HCEC 1CT (cell line): ENCODE results near the gene EMILIN1.

ENCODE experiments used
- DNase-seq: peaks from one replicate; pipeline ENCODE4 v3.0.0-alpha.2; 2017

EMILIN1 gene

GRCh38 chr2:27081984-27082772 lies 3.8 kb downstream of the EMILIN1 start:
- DNase-seq: no peak

DNA sequence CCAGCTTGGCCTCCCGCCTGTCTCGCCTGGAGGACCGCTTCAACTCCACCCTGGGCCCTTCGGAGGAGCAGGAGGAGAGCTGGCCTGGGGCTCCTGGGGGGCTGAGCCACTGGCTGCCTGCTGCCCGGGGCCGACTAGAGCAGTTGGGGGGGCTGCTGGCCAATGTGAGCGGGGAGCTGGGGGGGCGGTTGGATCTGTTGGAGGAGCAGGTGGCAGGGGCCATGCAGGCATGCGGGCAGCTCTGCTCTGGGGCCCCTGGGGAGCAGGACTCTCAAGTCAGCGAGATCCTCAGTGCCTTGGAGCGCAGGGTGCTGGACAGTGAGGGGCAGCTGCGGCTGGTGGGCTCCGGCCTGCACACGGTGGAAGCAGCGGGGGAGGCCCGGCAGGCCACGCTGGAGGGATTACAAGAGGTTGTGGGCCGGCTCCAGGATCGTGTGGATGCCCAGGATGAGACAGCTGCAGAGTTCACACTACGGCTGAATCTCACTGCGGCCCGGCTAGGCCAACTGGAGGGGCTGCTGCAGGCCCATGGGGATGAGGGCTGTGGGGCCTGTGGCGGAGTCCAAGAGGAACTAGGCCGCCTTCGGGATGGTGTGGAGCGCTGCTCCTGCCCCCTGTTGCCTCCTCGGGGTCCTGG lies 4.5 kb downstream of the EMILIN1 start:
- DNase-seq: no peak

DNA sequence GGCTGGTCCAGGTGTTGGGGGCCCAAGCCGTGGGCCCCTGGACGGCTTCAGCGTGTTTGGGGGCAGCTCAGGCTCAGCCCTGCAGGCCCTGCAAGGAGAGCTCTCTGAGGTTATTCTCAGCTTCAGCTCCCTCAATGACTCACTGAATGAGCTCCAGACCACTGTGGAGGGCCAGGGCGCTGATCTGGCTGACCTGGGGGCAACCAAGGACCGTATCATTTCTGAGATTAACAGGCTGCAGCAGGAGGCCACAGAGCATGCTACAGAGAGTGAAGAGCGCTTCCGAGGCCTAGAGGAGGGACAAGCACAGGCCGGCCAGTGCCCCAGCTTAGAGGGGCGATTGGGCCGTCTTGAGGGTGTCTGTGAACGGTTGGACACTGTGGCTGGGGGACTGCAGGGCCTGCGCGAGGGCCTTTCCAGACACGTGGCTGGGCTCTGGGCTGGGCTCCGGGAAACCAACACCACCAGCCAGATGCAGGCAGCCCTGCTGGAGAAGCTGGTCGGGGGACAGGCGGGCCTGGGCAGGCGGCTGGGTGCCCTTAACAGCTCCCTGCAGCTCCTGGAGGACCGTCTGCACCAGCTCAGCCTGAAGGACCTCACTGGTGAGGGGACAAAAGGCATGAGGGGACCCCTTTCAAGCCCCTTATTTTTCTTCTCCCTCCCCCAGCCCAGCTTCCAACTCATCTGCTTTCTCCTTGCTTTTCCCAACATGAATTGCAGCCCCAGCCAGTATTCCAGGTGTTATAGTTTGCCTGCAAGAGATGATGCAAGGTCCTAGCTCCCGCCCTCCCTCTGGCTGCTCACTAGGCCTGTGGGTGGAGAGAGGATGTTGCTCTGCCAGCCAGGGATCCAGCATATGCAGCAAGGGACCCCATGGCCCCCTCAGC lies 5.2 kb downstream of the EMILIN1 start:
- no peak for DNase-seq

- no peak for DNase-seq
Measured at GRCh38 chr2:27084297-27085061, 6.1 kb downstream of the EMILIN1 start.

DNA sequence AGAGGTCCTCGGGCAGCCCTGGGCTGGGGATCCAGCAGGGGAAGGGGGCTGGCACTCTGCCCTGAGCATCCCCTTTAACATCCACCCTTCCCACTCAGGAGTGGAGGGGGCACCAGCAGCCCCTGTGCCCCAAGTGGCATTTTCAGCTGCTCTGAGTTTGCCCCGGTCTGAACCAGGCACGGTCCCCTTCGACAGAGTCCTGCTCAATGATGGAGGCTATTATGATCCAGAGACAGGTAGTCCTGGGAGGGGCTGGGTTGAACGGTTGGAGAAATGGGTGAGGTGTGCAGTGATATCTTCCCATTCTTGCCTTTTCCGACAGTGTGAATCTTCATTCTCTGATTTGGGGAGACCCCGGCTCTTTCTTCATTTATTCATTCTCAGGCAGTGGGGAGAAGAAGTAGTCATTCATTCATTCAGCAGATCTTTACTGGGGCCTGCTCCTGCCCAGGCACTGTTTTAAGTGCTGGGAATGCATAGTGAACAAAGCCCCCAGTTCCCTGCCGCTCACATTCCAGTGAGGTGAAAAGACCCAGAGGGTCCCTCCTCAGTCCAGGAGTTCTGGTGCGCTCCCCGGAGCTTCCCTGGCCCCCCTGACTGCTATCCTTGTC lies 6.8 kb downstream of the EMILIN1 start:
- no peak for DNase-seq

DNA sequence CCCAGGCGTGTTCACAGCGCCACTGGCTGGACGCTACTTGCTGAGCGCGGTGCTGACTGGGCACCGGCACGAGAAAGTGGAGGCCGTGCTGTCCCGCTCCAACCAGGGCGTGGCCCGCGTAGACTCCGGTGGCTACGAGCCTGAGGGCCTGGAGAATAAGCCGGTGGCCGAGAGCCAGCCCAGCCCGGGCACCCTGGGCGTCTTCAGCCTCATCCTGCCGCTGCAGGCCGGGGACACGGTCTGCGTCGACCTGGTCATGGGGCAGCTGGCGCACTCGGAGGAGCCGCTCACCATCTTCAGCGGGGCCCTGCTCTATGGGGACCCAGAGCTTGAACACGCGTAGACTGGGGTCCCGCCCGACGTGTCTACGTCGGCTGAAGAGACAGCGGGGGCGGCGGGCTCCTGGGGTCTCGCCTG lies 7.3 kb downstream of the EMILIN1 start:
- DNase-seq: peak; percentile 64

DNA sequence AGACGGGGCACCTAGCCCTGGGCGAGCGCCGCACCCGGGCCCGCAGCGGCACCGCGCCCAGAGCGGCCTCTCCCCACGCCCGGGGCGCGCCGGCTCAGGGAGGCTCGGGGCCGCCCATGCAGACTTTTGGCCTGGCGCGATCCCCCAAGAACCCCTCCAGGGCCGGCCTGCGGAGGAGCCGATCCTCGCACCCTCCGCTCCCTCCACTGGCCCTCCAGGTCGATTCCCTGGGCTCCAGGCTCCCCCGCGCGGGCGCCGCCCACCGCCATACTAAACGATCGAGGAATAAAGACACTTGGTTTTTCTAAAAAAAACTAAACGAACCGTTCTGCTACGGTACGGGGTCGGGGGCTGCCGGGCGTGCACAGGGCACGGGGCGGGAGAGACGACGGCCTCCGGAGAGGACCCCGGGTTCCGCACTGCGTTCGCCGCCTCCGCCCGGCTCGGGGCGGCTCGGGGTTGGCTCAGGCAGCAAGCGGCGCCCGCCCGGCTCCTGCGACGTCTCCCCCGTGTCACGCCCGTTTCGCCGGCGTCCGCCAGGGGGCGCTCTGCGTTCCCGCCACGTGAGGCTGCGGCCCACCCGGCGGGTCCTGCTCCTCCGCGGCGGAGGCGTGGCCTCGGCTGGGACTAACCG lies 7.8 kb downstream of the EMILIN1 start:
- peak; percentile 87 for DNase-seq

DNA sequence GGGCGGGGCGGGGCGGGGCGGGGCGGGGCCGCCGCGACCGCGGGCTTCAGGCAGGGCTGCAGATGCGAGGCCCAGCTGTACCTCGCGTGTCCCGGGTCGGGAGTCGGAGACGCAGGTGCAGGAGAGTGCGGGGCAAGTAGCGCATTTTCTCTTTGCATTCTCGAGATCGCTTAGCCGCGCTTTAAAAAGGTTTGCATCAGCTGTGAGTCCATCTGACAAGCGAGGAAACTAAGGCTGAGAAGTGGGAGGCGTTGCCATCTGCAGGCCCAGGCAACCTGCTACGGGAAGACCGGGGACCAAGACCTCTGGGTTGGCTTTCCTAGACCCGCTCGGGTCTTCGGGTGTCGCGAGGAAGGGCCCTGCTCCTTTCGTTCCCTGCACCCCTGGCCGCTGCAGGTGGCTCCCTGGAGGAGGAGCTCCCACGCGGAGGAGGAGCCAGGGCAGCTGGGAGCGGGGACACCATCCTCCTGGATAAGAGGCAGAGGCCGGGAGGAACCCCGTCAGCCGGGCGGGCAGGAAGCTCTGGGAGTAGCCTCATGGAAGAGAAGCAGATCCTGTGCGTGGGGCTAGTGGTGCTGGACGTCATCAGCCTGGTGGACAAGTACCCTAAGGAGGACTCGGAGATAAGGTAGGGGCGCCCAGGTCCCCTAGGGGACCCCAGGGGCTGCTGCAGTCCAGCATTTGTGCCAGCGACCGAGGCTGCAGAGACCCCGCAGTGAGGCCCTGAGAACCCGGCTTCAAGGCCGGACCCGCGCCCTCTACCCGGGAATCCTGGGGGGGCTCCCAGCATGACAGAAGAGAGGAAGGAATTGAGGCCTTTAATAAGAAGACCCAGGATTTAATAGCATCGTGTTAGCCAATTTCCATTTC lies 8.5 kb downstream of the EMILIN1 start, which contains the start of gene KHK:
KHK (plus strand) TSS at position 49 of the 870 bp plus-strand sequence; CDS start at position 537, 488 bp downstream.
- no peak for DNase-seq

GRCh38 chr2:27087823-27088410 lies 9.5 kb downstream of the EMILIN1 start:
- DNase-seq: no peak

DNA sequence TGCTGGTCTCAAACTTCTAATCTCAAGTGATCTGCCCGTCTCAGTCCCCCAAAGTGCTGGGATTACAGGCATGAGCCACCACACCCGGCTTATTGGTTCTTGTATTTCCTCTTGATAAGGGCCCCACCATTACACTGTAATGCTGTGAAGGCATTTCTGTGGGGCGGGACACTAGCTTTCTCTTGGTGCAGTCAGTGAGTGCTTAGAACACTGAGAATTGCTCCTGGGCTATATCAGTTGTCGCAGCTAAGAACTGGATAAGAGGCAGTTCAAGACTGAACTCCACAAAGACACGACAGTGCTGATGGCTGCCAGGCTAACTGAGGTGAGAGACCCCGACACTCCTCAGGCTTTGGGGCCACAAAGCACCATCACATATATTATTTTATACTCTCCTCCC lies 10.2 kb downstream of the EMILIN1 start:
- DNase-seq: no peak

GRCh38 chr2:27089111-27089954 lies 10.9 kb downstream of the EMILIN1 start:
- no peak for DNase-seq

- no peak for DNase-seq
Measured at GRCh38 chr2:27091746-27092695, 13.6 kb downstream of the EMILIN1 start.

DNA sequence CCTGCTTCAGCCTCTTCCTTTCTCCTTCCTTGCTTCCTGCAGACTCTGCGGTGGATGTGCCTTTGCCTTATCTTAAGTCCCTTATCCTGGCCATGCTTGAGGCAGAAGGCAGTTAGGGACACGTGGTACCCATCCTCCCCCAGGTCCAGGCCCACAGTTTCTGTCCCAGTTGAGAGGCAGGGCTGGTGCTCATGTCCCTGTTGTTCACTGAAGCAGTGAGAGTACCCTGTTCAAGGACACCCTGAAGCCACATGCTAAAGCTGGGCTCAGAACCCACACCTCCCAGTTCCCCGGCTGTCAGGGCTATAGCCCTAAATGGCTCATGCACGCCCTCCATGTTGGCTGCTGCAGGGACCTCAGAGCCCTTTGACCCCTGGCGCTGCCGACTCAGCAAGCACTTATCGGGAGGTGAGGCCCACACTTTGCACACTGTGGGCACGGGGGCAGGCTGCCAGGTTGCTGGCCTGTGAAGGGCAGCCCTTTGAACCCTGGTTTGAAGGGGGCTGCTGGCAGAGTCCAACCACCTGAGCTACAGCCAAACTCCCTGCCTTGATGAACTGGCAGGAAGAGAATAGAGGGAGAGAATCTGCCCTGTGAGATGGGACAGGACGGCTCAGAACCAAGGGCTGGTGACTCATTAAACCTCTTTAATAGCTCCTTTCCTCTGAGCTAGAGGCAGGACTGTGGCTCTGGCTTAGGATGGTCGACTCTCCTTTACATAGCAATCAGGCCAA lies 14.4 kb downstream of the EMILIN1 start:
- no peak for DNase-seq

- no peak for DNase-seq
Measured at GRCh38 chr2:27093430-27094352, 15.3 kb downstream of the EMILIN1 start.

GRCh38 chr2:27094353-27094984 lies 16.1 kb downstream of the EMILIN1 start:
- DNase-seq: no peak

GRCh38 chr2:27095427-27095744 lies 17.0 kb downstream of the EMILIN1 start:
- DNase-seq: no peak
